HG03108 (cell line): Measurements from ENCODE around the gene CRKL.
"Not testable (repeated sequence)": the region's sequence is repeated elsewhere in the genome, so short reads cannot be mapped to it uniquely, and the experiment has no call there.

Experiments used
- ATAC-seq: cut with Tn5 transposase; IDR thresholded peaks from one replicate; pipeline ENCODE4 v1.9.1; 2021; ENCODE audit warnings: moderate library complexity; ENCODE audit not compliant: unreplicated experiment

CRKL gene

GRCh38 chr22:20901093-20902033 lies 15.8 kb upstream of the CRKL start:
- not testable (repeated sequence) for ATAC-seq

- ATAC-seq, result no peak
Observed at GRCh38 chr22:20903093-20903492, 14.1 kb upstream of the CRKL start.

- ATAC-seq, result no peak
Observed at GRCh38 chr22:20904008-20904979, 12.9 kb upstream of the CRKL start.

GRCh38 chr22:20904980-20905355 lies 12.2 kb upstream of the CRKL start:
- ATAC-seq, result no peak

GRCh38 chr22:20905415-20906386 lies 11.5 kb upstream of the CRKL start:
- no peak for ATAC-seq

- no peak for ATAC-seq
Observed at GRCh38 chr22:20906387-20906767, 10.8 kb upstream of the CRKL start.

GRCh38 chr22:20908717-20909116 lies 8.5 kb upstream of the CRKL start:
- not testable (repeated sequence) for ATAC-seq

GRCh38 chr22:20909543-20910303 lies 7.5 kb upstream of the CRKL start:
- no peak for ATAC-seq

GRCh38 chr22:20912494-20912893 lies 4.7 kb upstream of the CRKL start:
- ATAC-seq, result no peak

- no peak for ATAC-seq
Observed at GRCh38 chr22:20918663-20919218, 1.5 kb downstream of the CRKL start.

- no peak for ATAC-seq
Observed at GRCh38 chr22:20919718-20920117, 2.5 kb downstream of the CRKL start.

- ATAC-seq, result no peak
Observed at GRCh38 chr22:20920881-20921203, 3.6 kb downstream of the CRKL start.

GRCh38 chr22:20922141-20922751 lies 5.0 kb downstream of the CRKL start:
- no peak for ATAC-seq

- no peak for ATAC-seq
Observed at GRCh38 chr22:20926243-20926642, 9.0 kb downstream of the CRKL start.

GRCh38 chr22:20927940-20928572 lies 10.8 kb downstream of the CRKL start:
- ATAC-seq, result no peak

- no peak for ATAC-seq
Observed at GRCh38 chr22:20928573-20928967, 11.4 kb downstream of the CRKL start.

GRCh38 chr22:20930004-20930403 lies 12.8 kb downstream of the CRKL start:
- no peak for ATAC-seq

- ATAC-seq, result not testable (repeated sequence)
Observed at GRCh38 chr22:20930435-20930834, 13.2 kb downstream of the CRKL start.
